Putamen (tissue), 1 donor: ENCODE measurements around the gene SLC15A1.

ENCODE experiments used
- DNase-seq: peaks from one replicate; pipeline ENCODE4 v3.0.0-alpha.2; 2016; ENCODE audit warnings: low spot score

SLC15A1 gene, protein sequence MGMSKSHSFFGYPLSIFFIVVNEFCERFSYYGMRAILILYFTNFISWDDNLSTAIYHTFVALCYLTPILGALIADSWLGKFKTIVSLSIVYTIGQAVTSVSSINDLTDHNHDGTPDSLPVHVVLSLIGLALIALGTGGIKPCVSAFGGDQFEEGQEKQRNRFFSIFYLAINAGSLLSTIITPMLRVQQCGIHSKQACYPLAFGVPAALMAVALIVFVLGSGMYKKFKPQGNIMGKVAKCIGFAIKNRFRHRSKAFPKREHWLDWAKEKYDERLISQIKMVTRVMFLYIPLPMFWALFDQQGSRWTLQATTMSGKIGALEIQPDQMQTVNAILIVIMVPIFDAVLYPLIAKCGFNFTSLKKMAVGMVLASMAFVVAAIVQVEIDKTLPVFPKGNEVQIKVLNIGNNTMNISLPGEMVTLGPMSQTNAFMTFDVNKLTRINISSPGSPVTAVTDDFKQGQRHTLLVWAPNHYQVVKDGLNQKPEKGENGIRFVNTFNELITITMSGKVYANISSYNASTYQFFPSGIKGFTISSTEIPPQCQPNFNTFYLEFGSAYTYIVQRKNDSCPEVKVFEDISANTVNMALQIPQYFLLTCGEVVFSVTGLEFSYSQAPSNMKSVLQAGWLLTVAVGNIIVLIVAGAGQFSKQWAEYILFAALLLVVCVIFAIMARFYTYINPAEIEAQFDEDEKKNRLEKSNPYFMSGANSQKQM

DNA sequence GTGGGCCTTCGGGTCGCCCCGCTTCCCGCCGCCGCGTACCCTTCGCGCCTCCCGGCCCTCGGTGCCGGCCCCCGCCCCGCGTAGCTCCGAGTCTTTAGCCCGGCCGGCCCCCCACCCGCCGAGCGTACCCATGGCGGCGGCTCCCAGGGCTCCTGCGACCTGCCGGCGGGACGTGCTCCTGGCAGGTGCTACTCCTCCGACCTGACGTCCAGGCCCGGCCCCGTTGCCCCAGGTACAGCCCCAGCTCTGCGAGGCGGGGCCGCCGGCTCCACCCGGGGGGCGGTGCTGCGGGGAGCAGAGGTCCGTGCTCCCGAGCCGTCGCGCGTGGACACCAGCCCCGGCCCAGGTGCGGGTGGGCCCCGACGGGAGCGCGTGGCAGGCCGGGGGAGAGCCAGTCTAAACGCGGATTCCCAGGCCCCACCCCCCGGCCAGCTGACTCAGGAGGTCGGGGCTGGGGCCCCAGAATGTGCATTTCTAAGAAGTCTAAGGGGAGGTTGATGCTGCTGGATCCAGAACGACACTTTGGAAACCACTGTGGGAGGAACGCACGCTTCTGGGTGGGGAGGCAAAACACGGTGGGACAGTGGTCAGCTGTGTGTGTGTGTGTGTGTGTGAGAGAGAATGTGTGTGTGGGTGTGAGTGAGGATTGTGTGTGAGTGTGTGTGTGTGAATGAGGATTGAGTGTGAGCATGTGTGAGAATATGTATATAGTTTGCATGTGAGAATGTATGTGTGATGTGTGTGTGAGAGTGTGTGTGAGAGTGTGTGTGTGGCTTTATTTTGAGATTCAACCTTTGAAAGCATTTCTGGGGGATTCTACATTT, at the start of gene SLC15A1:
TSS of gene SLC15A1 (minus strand) at position 206 of the 824 bp plus-strand sequence. CDS start at position 132, 74 bp downstream.
- DNase-seq: no peak

DNA sequence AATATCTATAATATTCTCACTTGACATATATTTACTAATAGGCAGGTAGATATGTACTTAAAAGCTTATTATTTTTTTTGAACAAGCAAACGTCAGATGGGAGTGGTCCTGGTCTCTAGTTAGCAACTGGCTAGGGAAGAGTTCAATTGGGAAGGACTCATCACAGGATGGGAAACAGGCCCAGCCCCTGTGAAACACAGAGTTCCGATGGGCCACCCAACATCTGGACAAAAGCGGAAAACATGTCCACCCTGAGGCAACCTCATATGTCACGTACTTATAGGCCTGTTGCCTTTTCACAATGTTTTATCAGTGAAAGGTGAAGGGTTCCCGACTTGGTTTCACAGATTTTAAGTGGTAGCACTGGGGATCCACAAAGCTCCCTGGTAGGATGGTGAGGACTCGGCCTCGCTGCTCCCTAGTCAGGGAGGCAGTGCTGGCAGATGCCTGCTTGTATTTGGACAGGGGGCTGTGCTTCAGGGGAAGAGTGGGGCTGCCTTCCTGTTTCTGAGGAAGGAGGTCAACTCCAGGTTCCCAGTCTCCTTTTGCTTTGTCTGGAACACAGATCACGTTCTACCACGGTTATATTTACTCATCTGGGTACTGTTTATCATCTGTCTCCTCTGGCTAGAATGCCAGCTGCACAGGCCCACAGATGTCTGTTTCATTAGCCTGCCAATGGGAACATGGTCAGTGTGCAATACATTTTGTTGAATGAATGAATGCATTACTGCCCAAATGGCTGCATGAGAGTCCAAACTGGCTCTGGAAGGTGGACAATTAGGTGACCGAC, 49.4 kb upstream of the SLC15A1 start:
- no peak for DNase-seq

DNA sequence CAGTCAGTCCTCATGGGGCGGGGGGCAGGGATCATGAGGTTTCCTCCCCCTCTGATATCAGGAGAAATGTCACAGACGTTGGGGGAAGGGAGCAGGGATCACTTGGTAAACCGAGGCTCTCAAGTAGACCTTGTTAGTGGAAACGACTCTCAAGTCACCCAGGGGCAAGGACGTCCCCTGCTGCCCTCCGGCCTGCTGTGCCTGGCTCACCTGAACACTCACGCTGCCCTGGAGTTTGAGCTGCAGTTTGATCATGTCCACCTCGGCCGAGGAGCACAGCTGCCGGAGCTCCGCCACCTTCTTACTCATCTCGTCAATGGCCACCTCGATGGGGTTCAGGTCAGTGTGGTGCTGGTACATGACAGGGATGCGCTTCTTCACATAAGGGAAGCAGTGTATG, 47.6 kb upstream of the SLC15A1 start:
- DNase-seq: no peak

DNA sequence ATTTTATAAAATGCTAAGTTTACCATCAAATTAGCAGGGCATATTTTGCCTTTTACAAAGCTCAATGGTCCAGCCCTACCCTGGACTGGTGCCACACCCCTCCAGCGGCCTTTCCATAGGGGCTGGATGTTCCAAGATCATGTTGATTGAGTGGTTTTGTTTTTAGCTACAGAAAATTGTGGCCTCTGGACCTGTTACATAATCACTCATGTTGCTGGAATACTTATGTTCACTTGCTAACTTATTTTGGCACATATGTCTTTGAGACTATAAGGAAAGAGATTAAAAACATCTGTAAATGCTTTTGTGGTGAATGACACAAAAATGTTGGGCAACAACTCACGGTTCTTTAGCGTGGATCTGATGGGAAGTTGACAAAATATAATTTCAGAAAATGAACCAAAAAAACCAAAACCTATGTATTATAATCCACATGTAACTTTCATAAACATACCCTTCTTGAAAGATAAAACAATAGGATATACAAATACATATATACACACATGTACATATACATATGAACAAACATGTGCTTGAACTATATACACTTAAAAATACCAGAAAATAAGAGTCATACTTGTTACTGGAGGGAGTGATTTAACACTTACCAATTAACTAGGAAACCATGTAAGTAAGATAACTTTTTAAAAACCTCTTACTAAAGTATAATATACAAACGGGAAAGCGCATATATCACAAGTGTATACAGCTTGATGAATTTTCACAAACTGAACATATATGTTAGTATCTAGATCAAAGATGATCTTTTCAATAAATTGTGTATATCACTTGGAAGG, 46.6 kb upstream of the SLC15A1 start:
- DNase-seq: no peak

DNA sequence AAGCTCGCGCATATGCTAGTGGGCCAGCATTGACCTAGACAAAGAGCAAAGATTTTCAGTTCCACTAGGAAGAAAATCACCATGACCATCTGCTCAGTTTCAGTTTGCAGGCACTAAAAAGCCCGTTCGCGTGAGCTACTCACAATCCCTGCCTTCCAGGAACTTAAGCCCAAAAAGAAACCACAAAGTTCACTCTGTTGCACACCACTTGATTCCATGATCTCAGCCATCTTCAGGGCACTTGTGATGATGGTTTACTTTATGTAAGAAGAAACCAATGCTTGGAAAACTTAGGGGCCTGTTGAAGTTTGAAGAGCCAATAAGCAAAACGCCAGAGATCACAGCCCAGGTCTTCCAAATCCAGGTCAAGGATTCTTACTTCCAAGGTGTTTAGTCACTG, 45.0 kb upstream of the SLC15A1 start:
- DNase-seq: no peak

DNA sequence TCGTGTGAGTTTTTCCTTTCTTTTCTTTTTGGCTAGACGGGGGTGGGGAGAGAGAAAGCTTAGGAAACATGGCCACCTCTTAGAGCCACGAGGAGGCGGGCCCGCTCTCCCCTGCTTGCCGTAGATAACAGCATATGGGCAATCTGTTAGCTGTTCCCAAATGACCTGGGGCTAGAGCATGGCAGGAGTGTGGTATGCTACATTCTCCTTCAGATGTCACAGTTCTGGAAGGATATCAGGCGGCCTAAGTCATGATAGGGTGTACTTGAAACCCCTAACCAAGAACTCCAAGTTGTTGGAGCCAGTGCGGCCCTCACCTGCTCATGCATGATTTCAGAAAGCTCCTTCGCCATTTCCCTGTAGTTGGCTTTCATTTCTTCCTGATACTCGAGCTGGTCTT, 44.3 kb upstream of the SLC15A1 start:
- no peak for DNase-seq

DNA sequence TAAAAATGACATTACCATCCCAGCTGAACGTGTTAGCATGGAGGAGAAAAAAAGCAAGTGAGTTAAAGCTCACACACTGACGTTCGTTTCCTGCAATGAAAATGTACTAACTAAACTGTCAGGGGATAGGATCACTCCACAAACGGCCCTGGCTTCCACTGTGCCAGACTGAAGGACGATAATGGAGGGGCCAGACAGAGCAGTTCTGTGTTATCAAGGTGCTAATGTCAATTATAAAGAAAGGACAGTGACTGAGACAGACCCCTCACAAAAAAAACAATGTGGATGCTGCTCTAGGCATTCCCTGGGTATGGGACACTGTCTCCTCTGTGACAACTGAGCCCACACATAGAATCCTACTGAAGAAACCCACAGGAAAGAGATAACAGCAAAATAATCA, 43.7 kb upstream of the SLC15A1 start:
- no peak for DNase-seq

DNA sequence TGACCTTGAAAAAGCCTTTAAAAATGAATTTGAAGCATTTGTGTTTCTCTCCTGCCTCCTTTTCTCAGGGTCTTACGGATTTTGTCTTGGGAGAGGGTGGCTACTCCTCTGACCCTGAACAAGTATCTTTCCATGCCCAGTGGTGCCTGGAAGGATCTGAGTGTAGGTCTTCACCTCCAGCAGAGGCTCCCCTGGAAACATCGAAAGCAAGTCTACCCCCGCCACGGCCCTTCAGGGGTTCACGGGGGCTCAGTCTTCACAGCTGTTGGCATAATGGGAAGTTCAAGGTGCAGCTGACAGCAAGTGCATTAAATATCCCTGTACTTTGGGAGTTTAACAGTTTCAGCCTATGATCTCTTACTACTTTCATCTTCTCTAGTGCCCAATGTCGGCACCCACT, 42.7 kb upstream of the SLC15A1 start:
- no peak for DNase-seq

DNA sequence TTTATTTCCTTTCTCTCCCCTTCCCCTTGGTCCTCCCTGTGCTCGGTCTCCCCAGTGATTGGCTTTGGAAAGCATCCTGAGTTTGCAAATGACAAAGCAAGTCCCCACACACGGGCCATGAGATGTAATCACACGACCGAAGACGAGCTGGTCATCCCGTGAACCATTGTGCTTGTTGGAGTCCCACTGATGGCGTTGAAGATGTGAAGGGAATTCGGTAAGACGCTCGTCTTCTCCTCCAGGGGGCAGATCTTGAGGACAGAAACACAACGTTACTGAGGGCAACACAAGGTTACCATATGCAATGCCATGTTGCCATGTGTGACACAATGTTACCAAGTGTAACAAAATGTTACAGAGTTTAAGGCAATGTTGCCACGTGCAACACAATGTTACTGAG, 42.0 kb upstream of the SLC15A1 start:
- no peak for DNase-seq

DNA sequence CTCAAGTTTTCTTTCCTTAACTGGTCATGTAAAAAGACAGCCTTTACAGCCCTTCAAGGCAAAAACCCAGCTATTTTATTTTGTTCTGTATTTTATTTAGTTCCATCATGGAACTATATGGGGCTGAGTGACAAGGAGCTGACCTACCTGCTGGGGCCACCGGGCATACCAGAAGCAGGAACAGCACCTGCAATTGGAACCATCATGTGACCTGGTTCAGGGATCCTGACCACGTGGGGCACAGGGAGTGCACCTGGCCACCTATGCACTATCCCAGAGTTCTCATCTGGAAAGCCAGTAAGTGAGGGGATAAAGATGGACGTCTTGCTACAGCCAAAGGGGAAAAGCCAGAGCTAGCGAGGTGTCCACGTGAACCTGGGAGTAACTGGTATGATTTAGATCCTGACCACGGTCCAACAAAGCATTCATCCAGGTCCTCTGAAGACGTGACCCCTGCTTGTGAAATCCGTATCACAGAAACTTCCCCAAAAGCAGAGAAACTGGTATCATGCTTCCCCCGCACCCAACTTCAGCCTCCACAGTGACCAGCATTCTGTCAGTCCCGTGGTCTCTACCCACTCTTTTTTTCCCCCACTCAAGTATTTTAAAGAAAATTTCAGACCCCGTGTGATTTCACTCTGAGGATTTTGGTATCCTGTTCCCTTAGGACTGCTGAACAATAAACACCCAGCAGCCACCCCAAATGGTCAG, 40.5 kb upstream of the SLC15A1 start:
- no peak for DNase-seq

DNA sequence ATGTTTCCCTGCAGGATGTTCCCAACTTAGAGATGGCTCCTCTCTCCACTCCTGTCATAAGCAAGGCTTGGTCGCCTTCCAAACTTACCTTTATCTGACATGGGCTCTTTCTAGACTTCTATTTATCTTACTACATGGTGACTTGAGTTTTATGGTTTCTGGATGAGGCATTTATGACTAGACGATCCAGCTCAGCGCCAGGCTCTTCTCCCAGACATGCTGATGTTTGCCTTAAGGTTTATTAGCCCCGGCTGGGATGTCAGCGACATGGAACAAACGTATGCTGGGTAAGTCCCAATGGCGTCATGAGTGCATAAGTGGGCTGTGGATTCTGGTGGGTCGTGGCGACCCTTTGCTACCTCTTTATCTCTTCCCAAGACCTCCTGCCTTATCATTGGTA, 39.8 kb upstream of the SLC15A1 start:
- no peak for DNase-seq

DNA sequence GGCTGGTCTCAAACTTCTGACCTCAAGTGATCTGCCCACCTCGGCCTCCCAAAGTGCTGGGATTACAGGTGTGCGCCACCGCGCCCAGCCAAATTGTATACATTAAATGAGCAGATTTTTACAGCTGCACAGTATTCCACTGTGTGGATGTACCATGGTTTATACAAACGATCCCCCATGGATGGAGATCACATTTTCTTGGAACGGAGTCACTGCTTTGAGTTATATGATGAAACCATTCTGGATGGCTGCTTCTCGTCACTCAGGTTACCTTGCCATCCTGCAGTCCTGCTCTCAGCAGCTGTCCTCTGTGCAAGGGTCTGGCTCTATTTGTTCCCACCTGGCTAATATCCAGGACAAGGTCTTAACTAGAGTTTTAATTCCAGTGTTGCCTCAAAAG, 39.1 kb upstream of the SLC15A1 start:
- no peak for DNase-seq

DNA sequence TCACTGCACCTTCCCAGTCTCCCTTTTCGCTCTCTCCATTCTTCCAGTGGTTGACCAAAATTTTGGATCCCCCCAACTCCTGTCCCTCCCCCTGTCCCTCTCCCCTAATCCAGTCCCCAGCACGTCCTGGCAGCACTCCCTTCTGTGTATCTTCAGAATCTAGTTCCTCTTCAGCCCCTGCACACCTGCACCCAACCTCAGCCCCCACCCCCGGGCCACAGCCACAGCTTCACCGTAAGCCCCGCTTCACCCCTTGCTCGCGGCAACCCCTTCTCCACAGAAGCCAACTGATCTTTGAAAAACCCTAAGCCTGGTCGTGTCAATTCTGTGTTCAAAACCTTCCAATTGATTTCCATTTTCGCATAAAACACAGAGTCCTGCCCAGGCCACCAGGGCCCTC, 35.5 kb upstream of the SLC15A1 start:
- no peak for DNase-seq

DNA sequence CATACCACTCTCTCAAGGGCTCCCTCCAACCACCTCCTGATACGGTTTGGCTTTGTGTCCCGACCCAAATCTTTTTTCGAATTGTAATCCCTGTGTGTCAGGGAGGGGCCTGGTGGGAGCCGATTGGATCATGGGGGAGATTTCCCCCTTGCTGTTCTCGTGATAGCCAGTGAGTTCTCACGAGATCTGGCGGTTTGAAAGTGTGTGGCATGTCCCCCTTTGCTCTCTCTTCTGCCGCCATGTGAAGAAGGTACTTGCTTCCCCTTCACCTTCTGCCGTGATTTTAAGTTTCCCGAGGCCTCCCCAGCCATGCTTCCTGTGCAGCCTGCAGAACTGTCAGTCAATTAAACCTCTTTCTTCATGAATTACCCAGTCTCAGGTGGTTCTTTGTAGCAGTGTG, 34.7 kb upstream of the SLC15A1 start:
- DNase-seq: no peak

DNA sequence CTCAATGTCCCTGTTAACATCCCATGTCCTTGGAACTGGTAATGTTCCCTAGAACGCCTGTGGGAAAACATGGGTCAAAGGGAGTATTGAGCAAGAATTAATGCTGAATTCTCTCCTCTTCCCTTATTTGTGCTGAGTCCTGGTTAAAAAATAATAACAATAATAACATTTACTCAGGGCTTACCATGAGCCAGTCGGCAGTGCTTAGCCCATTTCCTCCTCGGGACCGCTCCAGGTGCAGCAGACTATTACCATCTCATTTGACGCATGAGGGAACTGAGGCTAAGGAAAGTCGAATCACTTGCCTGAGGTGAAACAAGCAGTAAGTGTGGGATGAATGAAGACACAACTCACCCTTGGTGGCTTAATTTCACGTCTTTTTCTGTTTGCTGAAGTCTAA, 33.6 kb upstream of the SLC15A1 start:
- no peak for DNase-seq

DNA sequence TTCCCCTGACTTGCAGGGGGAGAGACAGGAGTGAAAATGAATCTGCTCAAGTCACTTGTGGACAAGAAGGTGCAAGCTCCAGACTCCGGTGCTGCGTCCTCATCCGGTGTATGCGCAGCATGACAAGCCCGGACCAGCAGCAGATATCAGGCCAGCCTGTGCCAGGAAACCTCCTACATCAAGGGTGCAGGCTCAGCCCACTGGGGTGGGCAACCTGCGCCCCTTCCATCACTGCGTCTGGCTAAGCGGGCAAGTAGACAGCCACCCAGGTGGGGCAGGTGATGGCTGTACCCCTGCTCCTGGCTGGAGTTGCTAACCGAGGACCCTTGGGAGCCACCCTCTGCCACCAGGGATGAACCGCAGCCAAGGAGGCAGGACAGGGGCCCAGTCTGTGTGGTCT, 32.9 kb upstream of the SLC15A1 start:
- no peak for DNase-seq

DNA sequence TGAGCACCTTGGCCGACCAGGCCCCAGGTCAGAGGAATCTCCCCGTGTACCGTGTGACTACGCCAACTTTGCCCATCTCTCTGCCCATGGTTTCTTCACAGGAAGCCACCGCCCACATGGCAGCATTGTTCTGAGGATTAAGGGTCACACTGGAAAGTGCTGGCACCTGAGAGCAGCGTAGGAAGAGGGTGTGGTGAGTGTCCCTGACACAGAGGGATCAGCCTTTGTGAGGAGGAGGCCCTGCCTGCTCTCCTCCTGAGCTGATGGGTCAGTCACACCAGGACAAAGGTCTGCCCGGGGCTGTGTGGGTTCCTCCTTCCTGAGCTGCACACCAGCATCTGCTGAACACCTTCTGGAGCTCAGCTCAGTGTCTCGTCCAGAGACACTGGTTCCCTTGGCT, 32.2 kb upstream of the SLC15A1 start:
- no peak for DNase-seq

DNA sequence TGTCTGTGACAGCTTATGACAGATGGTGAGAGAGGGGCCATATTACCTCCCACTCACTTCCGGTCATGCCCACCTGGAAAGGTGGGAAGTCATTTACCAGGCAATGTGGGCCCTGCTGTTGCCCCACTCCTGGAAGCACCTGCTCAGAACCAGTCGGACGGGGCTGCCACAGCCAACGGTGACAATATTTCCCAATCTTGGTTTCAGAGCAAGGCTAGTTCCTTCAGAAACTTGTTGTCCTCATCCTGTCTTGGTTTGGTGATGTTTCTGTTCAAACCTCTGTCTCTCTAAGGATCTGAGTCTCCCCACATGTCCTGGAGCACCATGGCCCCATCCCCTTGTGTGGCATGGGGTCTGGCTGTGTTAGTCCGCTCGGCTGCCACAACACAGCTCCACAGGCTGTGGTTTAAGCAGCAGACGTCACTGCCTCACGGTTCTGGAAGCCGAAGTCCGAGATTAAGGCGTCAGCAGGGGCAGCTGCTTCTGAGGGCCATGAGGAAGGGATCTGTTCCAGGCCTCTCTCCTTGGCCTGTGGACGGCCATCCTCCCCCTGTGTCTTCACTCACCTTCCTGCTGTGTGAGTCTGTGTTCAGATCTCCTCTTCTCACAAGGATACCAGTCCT, 31.5 kb upstream of the SLC15A1 start:
- DNase-seq: no peak

DNA sequence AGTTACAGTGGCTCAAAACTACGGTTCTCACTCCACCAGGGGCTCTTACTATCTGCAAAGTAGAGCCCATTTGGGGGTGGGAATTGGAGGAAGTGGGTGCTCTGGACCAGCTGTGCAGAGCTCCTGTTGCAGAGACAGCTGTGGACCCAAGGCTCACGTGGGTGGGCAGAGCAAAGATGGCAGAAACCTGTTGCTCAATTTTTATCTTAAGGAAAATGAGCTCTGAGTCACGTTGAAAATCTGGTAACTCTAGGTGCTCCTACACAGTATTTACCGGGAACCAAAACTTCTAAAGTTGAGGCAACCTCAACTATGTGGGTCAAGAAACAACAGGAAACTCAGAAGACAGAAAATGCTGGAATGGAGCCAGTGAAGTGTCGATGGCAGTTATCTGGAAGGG, 30.2 kb upstream of the SLC15A1 start:
- DNase-seq: no peak

DNA sequence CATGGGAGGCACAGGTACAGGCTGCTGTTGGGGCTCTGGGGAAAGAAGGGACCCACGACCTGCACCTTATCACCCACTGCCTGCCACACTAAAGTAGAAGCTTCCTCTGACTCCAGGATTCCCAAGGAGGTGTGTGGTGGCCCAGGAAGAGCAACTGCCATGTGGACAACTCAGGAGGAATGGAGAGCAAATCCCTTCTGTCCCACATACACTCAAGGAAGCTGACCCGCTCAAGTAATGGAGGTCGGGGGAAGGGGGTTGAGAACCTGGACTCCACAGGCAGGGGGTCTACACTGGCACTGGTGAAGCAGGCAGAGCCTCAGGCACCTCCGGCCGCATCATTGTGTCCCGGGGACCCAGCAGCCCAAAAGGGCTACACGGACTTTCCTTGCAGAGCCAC, 29.4 kb upstream of the SLC15A1 start:
- DNase-seq: no peak
